A673 (cell line): ENCODE measurements around the gene OBSCN. TPM values are rescaled to one million over a fixed set of nuclear protein-coding genes. Genes with fewer than 3 reads are reported as not detected.

Experiments used
- BruUV-seq: library from RNA; stranded (reverse); fragments of 400-500 nt; replicated peaks from 2 replicates; lab custom pipeline; 2021; lab: Mats Ljungman, UMichigan
- CTCF ChIA-PET: fragments of 300-600 bp; sonication (Branson Sonifier 250); formaldehyde crosslinking; loops from one replicate; lab custom pipeline; 2022; ENCODE audit warnings: antibody characterized with exemption; lab: Charles Lee
- POLR2A ChIA-PET: fragments of 300-600 bp; sonication (Branson Sonifier 250); formaldehyde crosslinking; loops from one replicate; lab custom pipeline; 2022; ENCODE audit warnings: antibody characterized with exemption; ENCODE audit not compliant: low non-redundant PET; lab: Charles Lee
- DNase-seq: peaks from one replicate; pipeline ENCODE4 v3.0.0-alpha.2; 2015; ENCODE audit warnings: low spot score
- H3K27ac ChIP-seq: fragments of 200-600 bp; sonication (generic); 2 replicates; pipeline ENCODE4 v1.5.1; 2016; ENCODE audit warnings: mixed run types, low read depth, mild to moderate bottlenecking, mixed read lengths, antibody characterized with exemption, low read length; ENCODE audit not compliant: poor library complexity, severe bottlenecking
- H3K27me3 ChIP-seq: fragments of 200-600 bp; sonication (generic); replicated peaks from 2 replicates; pipeline ENCODE4 v1.6.1; 2017; ENCODE audit warnings: mixed run types, low read depth, mild to moderate bottlenecking, mixed read lengths, antibody characterized with exemption, low read length; ENCODE audit not compliant: insufficient read depth, poor library complexity
- H3K36me3 ChIP-seq: fragments of 200-600 bp; sonication (generic); 2 replicates; pipeline ENCODE4 v1.6.1; 2016; ENCODE audit warnings: mixed run types, mild to moderate bottlenecking, mixed read lengths, antibody characterized with exemption, low read length; ENCODE audit not compliant: insufficient read depth, poor library complexity, severe bottlenecking
- H3K4me1 ChIP-seq: fragments of 200-600 bp; sonication (generic); 2 replicates; pipeline ENCODE4 v1.6.1; 2017; ENCODE audit warnings: mixed run types, mild to moderate bottlenecking, mixed read lengths, antibody characterized with exemption, low read length; ENCODE audit not compliant: insufficient read depth, poor library complexity, severe bottlenecking
- H3K4me3 ChIP-seq: fragments of 200-600 bp; sonication (generic); 2 replicates; pipeline ENCODE4 v1.5.1; 2016; ENCODE audit warnings: low read depth, mixed run types, mild to moderate bottlenecking, mixed read lengths, low read length; ENCODE audit not compliant: poor library complexity, severe bottlenecking
- H3K9me3 ChIP-seq: fragments of 200-600 bp; sonication (generic); 2 replicates; pipeline ENCODE4 v1.6.1; 2016; ENCODE audit warnings: mixed run types, low read depth, mild to moderate bottlenecking, mixed read lengths, antibody characterized with exemption, low read length; ENCODE audit not compliant: poor library complexity, severe bottlenecking
- EZH2 ChIP-seq: fragments of 200-600 bp; sonication (generic); IDR thresholded peaks from 2 replicates; pipeline ENCODE4 v1.6.1; 2017; ENCODE audit warnings: borderline replicate concordance, low read depth, mild to moderate bottlenecking, mixed read lengths, antibody characterized with exemption, low read length; ENCODE audit not compliant: poor library complexity, severe bottlenecking
- intact Hi-C: fragments of 100-400 bp; cut with micrococcal nuclease; formaldehyde crosslinking; loops from one replicate; pipeline ENCODE4 v1.10.0; 2022; ENCODE audit not compliant: unreplicated experiment
- total RNA-seq: library from RNA; stranded (reverse); gene quantifications from 2 replicates; pipeline ENCODE4 v1.2.3, GENCODE V29; 2021
- TF ChIP-seq, protein P1 (sequence below): fragments of 300-800, 200-600 bp; sonication (generic); conservative IDR thresholded peaks from 2 replicates; pipeline ENCODE4 v1.5.1; 2017; ENCODE audit warnings: low read depth, mild to moderate bottlenecking, antibody characterized with exemption, low read length, moderate library complexity, mixed read lengths

The OBSCN gene
- total RNA-seq, 1 experiment from 2014 or later, result 37.7 TPM

DNA sequence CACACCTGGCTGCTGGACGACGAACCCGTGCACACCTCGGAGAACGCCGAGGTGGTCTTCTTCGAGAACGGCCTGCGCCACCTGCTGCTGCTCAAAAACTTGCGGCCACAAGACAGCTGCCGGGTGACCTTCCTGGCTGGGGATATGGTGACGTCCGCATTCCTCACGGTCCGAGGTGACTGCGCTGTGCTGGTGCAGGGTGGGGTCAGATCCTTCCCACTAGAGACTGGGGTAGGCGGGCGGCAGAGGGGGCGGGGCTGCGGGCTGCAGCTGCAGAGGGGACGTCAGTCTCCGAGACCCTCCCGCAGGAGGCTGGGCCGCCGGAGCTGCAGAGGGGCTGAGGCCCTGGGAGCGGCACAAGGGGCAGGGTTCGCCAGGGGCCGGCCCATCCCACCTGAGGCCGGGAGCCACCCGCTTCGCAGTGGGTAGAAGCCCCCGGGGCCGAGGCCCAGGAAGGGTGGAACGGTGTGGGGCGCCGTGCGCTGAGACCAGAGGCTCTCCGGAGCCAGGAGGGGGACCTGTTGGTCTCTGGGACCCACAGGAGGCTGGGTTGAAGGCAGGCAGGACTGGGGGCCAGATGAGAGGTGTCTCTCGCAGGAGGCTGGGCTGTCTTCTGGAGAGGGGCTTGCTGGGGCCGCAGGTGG is 108.2 kb downstream of the OBSCN start:
- Histone ChIP-seq H3K4me1 (no peaks in the 10 kb centered on the region), H3K9me3 (no peaks in the 10 kb centered on the region), H3K27me3 (no peaks in the 10 kb centered on the region), H3K27ac (no peak overlapping the region), H3K36me3 (peaks cover 16% of the 10 kb centered on the region), H3K4me3 (no peak overlapping the region)
- ChIA-PET CTCF (no interaction called here), POLR2A (no interaction called here)
- DNase-seq, result no peak
- TF ChIP-seq, protein P1, sequence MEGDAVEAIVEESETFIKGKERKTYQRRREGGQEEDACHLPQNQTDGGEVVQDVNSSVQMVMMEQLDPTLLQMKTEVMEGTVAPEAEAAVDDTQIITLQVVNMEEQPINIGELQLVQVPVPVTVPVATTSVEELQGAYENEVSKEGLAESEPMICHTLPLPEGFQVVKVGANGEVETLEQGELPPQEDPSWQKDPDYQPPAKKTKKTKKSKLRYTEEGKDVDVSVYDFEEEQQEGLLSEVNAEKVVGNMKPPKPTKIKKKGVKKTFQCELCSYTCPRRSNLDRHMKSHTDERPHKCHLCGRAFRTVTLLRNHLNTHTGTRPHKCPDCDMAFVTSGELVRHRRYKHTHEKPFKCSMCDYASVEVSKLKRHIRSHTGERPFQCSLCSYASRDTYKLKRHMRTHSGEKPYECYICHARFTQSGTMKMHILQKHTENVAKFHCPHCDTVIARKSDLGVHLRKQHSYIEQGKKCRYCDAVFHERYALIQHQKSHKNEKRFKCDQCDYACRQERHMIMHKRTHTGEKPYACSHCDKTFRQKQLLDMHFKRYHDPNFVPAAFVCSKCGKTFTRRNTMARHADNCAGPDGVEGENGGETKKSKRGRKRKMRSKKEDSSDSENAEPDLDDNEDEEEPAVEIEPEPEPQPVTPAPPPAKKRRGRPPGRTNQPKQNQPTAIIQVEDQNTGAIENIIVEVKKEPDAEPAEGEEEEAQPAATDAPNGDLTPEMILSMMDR, result no peak
- TF ChIP-seq EZH2, result no peak
- no TSS peak for BruUV-seq
- intact Hi-C loops, result no loop called here

GRCh38 chr1:228316589-228317387 is 108.9 kb downstream of the OBSCN start:
- POLR2A ChIA-PET, result no interaction called here
- intact Hi-C loops, result no loop called here
- no peak for TF ChIP-seq EZH2
- TF ChIP-seq, protein P1, result no peak
- DNase-seq, result no peak
- no peaks in the 10 kb centered on the region for H3K4me1 ChIP-seq
- H3K9me3 ChIP-seq, result no peaks in the 10 kb centered on the region
- no peak overlapping the region for H3K27ac ChIP-seq
- no TSS peak for BruUV-seq
- no peaks in the 10 kb centered on the region for H3K27me3 ChIP-seq
- H3K36me3 ChIP-seq, result peaks cover 23% of the 10 kb centered on the region
- CTCF ChIA-PET, result no interaction called here
- no peak overlapping the region for H3K4me3 ChIP-seq

DNA sequence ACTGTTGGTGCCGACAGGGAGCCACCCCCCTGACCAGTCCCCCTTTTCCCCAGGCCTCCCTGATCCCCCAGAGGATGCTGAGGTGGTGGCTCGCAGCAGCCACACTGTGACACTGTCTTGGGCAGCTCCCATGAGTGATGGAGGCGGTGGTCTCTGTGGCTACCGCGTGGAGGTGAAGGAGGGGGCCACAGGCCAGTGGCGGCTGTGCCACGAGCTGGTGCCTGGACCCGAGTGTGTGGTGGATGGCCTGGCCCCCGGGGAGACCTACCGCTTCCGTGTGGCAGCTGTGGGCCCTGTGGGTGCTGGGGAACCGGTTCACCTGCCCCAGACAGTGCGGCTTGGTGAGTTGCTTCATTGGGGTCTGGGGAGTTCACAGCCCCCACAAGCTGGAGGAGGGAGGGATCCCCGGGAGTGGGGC is 109.6 kb downstream of the OBSCN start:
- Histone ChIP-seq H3K27me3 (no peaks in the 10 kb centered on the region), H3K9me3 (no peaks in the 10 kb centered on the region), H3K27ac (no peak overlapping the region), H3K36me3 (peaks cover 23% of the 10 kb centered on the region), H3K4me3 (no peak overlapping the region), H3K4me1 (no peaks in the 10 kb centered on the region)
- ChIA-PET POLR2A (no interaction called here), CTCF (no interaction called here)
- intact Hi-C loops, result no loop called here
- TF ChIP-seq, protein P1, result no peak
- no peak for TF ChIP-seq EZH2
- BruUV-seq, result no TSS peak
- DNase-seq, result no peak
